Measurements from ENCODE around the gene PIM1. TPM values are rescaled to one million over a fixed set of nuclear protein-coding genes. Genes with fewer than 3 reads are reported as not detected.
A peak's percentile ranks its signal among the peaks of the same experiment; 100 is the strongest.

PIM1 gene
- total RNA-seq, 1 experiment from 2014 or later: 6.2 TPM

GRCh38 chr6:37134396-37135191 lies 35.4 kb upstream of the PIM1 start:
- ChIA-PET POLR2A (interaction anchor here (0.5 to 3.2 kb wide), 13 partner anchors 10 to 507 kb away, joined by 3 to 24 read pairs (median 6); partner anchors contain the start of gene PIM1), CTCF (interaction anchor here (0.6 to 4.0 kb wide), 8 partner anchors 12 to 266 kb away, joined by 3 to 16 read pairs (median 4); no protein-coding TSS in a partner anchor)
- TSS peak; percentile 29 for BruUV-seq (replicated peaks)
- no peaks in the 10 kb centered on the region for H3K27me3 Mint-ChIP-seq (ENCODE audit: insufficient read depth, unreplicated experiment)
- H3K4me3 Mint-ChIP-seq (ENCODE audit: unreplicated experiment): peak overlapping the region; percentile 44
- H3K4me1 Mint-ChIP-seq (ENCODE audit: insufficient read depth, unreplicated experiment): peaks cover 46% of the 10 kb centered on the region
- peak; percentile 96 for DNase-seq (ENCODE audit: unreplicated experiment)
- H3K27ac Mint-ChIP-seq (ENCODE audit: low read depth, unreplicated experiment): peak overlapping the region; percentile 99
- no peak for TF ChIP-seq CTCF (IDR thresholded peaks at IDR 0.05; ENCODE audit: unreplicated experiment)
- H3K36me3 Mint-ChIP-seq (ENCODE audit: insufficient read depth, unreplicated experiment): no peaks in the 10 kb centered on the region
- H3K9me3 Mint-ChIP-seq (ENCODE audit: unreplicated experiment): no peaks in the 10 kb centered on the region
- intact Hi-C loops (cut with micrococcal nuclease): loop anchor here (1.0 kb wide), 1 partner anchor 35 kb away; no protein-coding TSS in a partner anchor

- ChIA-PET POLR2A (interaction anchor here (0.6 to 3.2 kb wide), 5 partner anchors 48 to 112 kb away, joined by 3 to 17 read pairs (median 5); no protein-coding TSS in a partner anchor), CTCF (interaction anchor here (0.6 to 4.0 kb wide), 3 partner anchors 35 to 1651 kb away, joined by 3 to 16 read pairs (median 3); no protein-coding TSS in a partner anchor)
- Mint-ChIP-seq H3K4me1 (ENCODE audit: insufficient read depth, unreplicated experiment) (peaks cover 35% of the 10 kb centered on the region), H3K36me3 (ENCODE audit: insufficient read depth, unreplicated experiment) (no peaks in the 10 kb centered on the region), H3K27ac (ENCODE audit: low read depth, unreplicated experiment) (peak overlapping the region; percentile 62), H3K4me3 (ENCODE audit: unreplicated experiment) (no peak overlapping the region), H3K9me3 (ENCODE audit: unreplicated experiment) (no peaks in the 10 kb centered on the region), H3K27me3 (ENCODE audit: insufficient read depth, unreplicated experiment) (no peaks in the 10 kb centered on the region)
- DNase-seq (ENCODE audit: unreplicated experiment): peak; percentile 30
- no peak for TF ChIP-seq CTCF (IDR thresholded peaks at IDR 0.05; ENCODE audit: unreplicated experiment)
- intact Hi-C loops (cut with micrococcal nuclease): no loop called here
- no TSS peak for BruUV-seq (replicated peaks)
These were observed 33.9 kb upstream of the PIM1 start for GRCh38 chr6:37135835-37136694.

- Mint-ChIP-seq H3K36me3 (ENCODE audit: insufficient read depth, unreplicated experiment) (no peaks in the 10 kb centered on the region), H3K27ac (ENCODE audit: low read depth, unreplicated experiment) (peak overlapping the region; percentile 62), H3K27me3 (ENCODE audit: insufficient read depth, unreplicated experiment) (no peaks in the 10 kb centered on the region), H3K9me3 (ENCODE audit: unreplicated experiment) (no peaks in the 10 kb centered on the region), H3K4me1 (ENCODE audit: insufficient read depth, unreplicated experiment) (peaks cover 34% of the 10 kb centered on the region), H3K4me3 (ENCODE audit: unreplicated experiment) (peak overlapping the region; percentile 9)
- no peak for DNase-seq (ENCODE audit: unreplicated experiment)
- ChIA-PET CTCF (interaction anchor here (4.0 kb wide), 1 partner anchor 35 kb away, joined by 16 read pairs; no protein-coding TSS in a partner anchor), POLR2A (interaction anchor here (0.6 to 3.2 kb wide), 5 partner anchors 33 to 112 kb away, joined by 3 to 17 read pairs (median 5); partner anchors contain the start of gene PIM1)
- BruUV-seq (replicated peaks): no TSS peak
- intact Hi-C loops (cut with micrococcal nuclease): loop anchor here (1.0 kb wide), 1 partner anchor 78 kb away; no protein-coding TSS in a partner anchor
- no peak for TF ChIP-seq CTCF (IDR thresholded peaks at IDR 0.05; ENCODE audit: unreplicated experiment)
These were observed 33.1 kb upstream of the PIM1 start for GRCh38 chr6:37136821-37137200.

Data from MCF 10A (cell line).